Measurements from ENCODE around the gene WWTR1. TPM values are rescaled to one million over a fixed set of nuclear protein-coding genes. Genes with fewer than 3 reads are reported as not detected.
A peak's percentile ranks its signal among the peaks of the same experiment; 100 is the strongest.

Gene WWTR1
- total RNA-seq, 1 donor from 2014 or later: 39.1 TPM

- TF ChIP-seq, protein P1, sequence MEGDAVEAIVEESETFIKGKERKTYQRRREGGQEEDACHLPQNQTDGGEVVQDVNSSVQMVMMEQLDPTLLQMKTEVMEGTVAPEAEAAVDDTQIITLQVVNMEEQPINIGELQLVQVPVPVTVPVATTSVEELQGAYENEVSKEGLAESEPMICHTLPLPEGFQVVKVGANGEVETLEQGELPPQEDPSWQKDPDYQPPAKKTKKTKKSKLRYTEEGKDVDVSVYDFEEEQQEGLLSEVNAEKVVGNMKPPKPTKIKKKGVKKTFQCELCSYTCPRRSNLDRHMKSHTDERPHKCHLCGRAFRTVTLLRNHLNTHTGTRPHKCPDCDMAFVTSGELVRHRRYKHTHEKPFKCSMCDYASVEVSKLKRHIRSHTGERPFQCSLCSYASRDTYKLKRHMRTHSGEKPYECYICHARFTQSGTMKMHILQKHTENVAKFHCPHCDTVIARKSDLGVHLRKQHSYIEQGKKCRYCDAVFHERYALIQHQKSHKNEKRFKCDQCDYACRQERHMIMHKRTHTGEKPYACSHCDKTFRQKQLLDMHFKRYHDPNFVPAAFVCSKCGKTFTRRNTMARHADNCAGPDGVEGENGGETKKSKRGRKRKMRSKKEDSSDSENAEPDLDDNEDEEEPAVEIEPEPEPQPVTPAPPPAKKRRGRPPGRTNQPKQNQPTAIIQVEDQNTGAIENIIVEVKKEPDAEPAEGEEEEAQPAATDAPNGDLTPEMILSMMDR (IDR thresholded peaks at IDR 0.05; ENCODE audit: borderline replicate concordance): no peak
- Histone ChIP-seq H3K36me3 (no peaks in the 10 kb centered on the region), H3K4me3 (no peak overlapping the region), H3K27me3 (ENCODE audit: low read depth) (no peaks in the 10 kb centered on the region), H3K27ac (replicated peaks) (no peak overlapping the region), H3K4me1 (peaks cover 81% of the 10 kb centered on the region), H3K9me3 (replicated peaks) (no peaks in the 10 kb centered on the region)
- DNase-seq: no peak
- intact Hi-C loops (cut with micrococcal nuclease): no loop called here
These were observed 57.2 kb downstream of the WWTR1 start for GRCh38 chr3:149600634-149601033.

DNA sequence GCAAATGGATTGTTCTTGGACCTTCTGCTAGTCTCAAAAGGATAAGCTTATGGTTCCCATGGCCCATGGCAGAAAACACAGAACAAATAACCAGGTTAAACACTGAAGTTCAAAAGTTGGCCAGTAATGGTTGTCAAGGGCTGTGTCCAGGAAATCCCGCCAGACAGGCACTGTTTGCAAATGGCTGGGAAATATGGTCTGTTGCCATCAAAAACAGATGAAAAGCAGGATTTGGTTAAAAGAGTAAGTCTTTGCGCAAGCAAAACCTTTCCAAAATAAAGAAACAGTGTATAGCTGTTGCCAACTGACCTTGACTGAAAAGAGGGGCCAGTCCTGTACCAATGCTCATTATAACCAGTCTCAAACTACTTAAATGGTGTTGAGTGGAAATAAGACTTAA lies 58.6 kb downstream of the WWTR1 start:
- TF ChIP-seq, protein P1 (IDR thresholded peaks at IDR 0.05; ENCODE audit: borderline replicate concordance): no peak
- H3K36me3 ChIP-seq: no peaks in the 10 kb centered on the region
- intact Hi-C loops (cut with micrococcal nuclease): no loop called here
- no peaks in the 10 kb centered on the region for H3K27me3 ChIP-seq (ENCODE audit: low read depth)
- no peaks in the 10 kb centered on the region for H3K9me3 ChIP-seq (replicated peaks)
- no peak overlapping the region for H3K4me3 ChIP-seq
- peaks cover 70% of the 10 kb centered on the region for H3K4me1 ChIP-seq
- H3K27ac ChIP-seq (replicated peaks): peak overlapping the region; percentile 29
- peak; percentile 34 for DNase-seq

DNA sequence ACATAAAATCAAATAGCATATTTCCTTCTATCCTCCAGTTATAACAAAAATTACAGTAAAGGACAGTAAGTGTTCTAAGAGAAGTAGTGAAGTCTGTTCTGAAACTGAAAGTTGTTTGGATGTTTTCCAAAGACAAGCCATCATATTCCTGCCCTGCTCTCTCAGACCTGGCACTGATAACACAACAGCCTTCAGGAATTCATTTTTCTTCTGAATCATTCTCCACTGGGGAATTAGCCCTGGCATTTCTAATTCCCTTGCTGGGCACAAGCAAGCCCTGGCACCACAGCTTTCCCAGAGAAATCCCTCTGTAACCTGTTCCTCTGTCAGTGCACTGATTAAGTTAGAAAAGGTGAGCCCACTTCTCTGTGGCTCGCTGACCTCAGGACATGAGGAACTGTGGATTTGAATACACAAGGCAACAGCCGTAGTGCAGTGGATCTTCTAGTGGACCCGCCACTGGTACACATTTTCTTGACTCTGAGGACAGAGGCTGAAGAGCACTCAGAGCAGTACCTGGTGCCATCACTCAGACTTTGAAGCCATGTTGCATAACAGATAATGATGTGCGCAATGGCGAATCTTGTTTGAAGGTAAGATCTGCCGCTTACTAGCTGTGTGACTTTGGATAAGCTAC lies 61.6 kb downstream of the WWTR1 start:
- peaks cover 73% of the 10 kb centered on the region for H3K4me1 ChIP-seq

GRCh38 chr3:149593418-149594160 lies 64.2 kb downstream of the WWTR1 start:
- Histone ChIP-seq H3K36me3 (no peaks in the 10 kb centered on the region), H3K4me3 (peak overlapping the region; percentile 21), H3K27me3 (ENCODE audit: low read depth) (no peaks in the 10 kb centered on the region), H3K4me1 (peaks cover 79% of the 10 kb centered on the region), H3K9me3 (replicated peaks) (no peaks in the 10 kb centered on the region), H3K27ac (replicated peaks) (peak overlapping the region; percentile 59)
- TF ChIP-seq, protein P1 (IDR thresholded peaks at IDR 0.05; ENCODE audit: borderline replicate concordance): no peak
- DNase-seq: no peak
- intact Hi-C loops (cut with micrococcal nuclease): no loop called here

More for the DNA sequence above, 61.6 kb downstream of the WWTR1 start:
- H3K4me3 ChIP-seq: no peak overlapping the region
- H3K9me3 ChIP-seq (replicated peaks): no peaks in the 10 kb centered on the region
- no peaks in the 10 kb centered on the region for H3K27me3 ChIP-seq (ENCODE audit: low read depth)
- intact Hi-C loops (cut with micrococcal nuclease): no loop called here
- peak overlapping the region; percentile 34 for H3K27ac ChIP-seq (replicated peaks)
- H3K36me3 ChIP-seq: no peaks in the 10 kb centered on the region
- DNase-seq: no peak
- TF ChIP-seq, protein P1 (IDR thresholded peaks at IDR 0.05; ENCODE audit: borderline replicate concordance): no peak

GRCh38 chr3:149592758-149593240 lies 65.0 kb downstream of the WWTR1 start:
- peaks cover 86% of the 10 kb centered on the region for H3K4me1 ChIP-seq
- intact Hi-C loops (cut with micrococcal nuclease): no loop called here

More at GRCh38 chr3:149592758-149593240, 65.0 kb downstream of the WWTR1 start:
- no peaks in the 10 kb centered on the region for H3K36me3 ChIP-seq
- H3K4me3 ChIP-seq: peak overlapping the region; percentile 21
- TF ChIP-seq, protein P1 (IDR thresholded peaks at IDR 0.05; ENCODE audit: borderline replicate concordance): no peak
- no peaks in the 10 kb centered on the region for H3K27me3 ChIP-seq (ENCODE audit: low read depth)
- no peaks in the 10 kb centered on the region for H3K9me3 ChIP-seq (replicated peaks)
- peak; percentile 31 for DNase-seq
- peak overlapping the region; percentile 59 for H3K27ac ChIP-seq (replicated peaks)
